Stimulated activated naive CD4-positive, alpha-beta T cell treated with Interleukin-2 at 50 U/mL for 16 hours (primary cell): ENCODE measurements around the gene ZNF138.
"Not testable (repeated sequence)": the region's sequence is repeated elsewhere in the genome, so short reads cannot be mapped to it uniquely, and the experiment has no call there.

Experiments
- DNase-seq: peaks from one replicate; lab custom pipeline; 2025; lab: John Stamatoyannopoulos, UW

Gene ZNF138

DNA sequence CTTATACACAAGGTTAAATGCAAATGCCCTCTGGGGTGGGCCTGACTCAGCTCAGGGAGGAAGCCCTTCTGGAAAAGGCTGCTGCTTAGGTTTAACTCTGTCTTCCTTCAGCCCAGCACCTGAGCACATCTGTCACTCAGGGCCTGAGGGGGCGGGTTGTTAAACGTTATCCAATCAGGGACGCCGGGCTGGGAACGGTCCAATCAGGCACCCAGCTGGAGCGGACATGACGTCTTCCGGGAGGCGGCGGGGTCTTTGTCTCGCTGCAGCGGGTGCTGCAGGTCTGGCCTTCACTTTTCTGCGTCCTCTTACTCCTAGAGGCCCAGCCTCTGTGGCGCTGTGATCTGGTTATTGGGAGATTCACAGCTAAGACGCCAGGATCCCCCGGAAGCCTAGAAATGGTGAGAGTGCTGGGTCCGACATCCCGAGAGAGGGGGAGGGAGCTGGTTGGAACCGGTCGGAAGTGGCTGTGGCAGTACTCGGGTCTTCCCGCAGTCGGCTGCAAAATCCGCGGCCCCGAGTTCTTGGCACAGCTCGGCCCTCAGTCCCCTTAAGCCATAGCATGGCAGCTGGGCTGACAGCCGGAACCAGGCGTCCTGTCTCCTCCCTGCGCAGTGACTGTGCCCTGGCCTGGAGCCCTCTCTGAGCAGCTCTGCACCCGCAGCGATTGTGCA is at the start of gene ZNF138:
Gene ZNF138 (plus strand): TSS at position 258 of the 674 bp plus-strand sequence. CDS start 141 bp downstream, at position 399.
- DNase-seq: peak; percentile 93

DNA sequence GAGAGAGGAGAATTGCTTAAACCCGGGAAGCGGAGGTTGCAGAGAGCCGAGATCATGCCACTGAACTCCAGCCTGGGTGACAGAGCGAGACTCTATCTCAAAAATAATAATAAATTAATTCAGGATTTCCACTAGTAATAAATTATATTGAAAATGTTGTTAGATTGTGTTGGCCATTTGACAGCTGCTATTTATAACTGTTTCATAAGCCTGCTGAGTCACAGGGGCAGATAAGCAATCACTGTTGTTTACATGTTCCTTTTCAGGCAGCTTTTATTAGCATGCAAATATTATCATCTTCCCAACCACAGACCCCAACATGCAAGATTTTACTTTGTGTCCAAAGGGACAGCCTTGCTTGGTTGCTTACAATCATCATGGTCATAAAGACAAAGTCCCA is 49.5 kb upstream of the ZNF138 start:
- DNase-seq: no peak

DNA sequence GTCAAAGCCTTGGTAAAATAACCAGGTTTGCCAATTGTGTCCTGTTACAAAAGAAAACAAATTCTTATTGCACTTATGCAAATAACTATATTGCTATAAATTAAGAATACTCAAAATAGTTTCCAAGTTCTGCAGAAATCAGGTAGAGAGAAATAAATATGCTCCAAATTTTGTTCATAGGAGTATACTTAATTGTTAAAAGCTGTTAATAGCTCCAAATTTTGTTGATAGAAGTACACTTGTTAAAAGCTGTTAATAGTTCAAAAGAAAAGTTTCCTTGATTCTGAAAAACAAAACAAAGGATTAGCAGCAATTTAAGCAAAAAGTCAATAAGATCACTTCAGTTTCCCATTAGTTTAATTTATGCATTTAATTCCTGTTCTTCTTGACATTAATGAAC is 46.4 kb upstream of the ZNF138 start:
- DNase-seq: no peak

DNA sequence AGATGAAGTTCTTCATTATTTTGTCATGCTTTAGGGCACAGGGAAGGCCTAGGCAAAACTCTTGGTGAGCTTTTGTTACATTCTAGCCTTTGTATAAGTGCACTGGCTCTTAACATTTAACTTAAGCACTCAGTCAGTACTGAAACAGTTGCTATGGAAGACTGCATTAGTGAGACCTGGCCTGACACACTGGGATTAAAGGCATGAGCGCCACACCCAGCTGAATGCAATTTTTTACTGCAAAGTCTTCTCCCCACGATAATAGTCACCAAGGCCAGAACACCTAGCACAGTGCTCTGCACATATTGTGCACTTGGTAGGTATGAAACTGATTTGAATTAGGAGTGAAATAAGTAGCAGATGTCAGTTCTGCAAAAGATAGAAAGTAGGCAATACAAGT is 41.2 kb upstream of the ZNF138 start:
- no peak for DNase-seq

DNA sequence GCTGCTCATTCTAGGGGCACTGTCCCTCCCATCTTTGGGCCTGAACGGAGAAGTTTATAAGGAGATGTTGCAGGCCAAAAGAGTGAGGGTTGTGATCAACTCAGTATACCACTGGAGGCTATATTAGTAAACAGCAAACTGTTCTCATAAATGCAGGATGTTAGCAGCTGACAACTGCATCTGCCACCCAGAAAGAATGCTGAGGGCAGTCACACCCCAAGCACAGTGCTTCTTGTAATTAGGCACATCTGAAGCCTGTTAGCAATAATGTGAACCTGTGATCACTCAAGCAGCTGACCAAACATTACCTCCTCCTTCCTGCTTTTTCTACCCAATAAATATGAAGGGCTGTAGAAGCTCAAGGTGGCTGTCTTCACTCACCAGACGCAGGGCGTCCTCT is 38.4 kb upstream of the ZNF138 start:
- DNase-seq: no peak

DNA sequence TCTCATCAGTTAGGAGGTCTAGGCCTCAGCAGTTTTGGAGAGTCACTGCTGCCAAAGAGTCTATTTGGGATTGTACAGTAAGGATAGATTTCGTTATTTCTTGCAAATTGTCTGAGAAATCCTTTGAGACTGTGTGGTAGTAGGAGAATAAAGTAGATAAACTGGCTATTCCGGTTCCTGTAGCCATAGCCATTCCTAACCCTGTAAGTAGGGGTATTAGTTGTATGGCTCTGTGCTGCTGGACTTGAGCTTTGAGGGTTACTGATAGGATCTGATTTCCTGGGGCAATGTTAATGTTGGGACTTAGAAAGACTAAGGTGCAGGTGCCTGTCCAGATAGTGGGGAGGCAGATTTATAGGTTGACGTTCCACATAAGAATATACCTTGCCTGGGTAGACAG is 36.1 kb upstream of the ZNF138 start:
- no peak for DNase-seq

DNA sequence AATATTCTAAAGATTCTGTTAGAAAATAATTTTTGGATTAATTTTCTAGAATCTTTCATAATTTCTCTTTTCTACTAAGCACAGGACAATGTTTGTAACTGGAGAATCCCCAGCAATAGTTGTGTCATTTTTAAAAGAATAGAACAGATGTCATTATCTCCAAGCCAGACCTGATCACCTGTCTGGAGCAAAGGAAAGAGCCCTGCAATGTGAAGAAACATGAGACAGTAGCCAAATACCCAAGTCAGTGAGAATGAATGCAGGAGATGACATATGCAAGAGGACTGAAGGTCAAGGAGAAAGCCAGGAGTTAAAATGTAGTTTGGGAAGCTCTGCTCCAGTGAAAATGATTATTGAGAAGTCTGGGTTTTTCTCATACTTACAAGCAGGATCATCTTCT is 25.4 kb upstream of the ZNF138 start:
- no peak for DNase-seq

DNA sequence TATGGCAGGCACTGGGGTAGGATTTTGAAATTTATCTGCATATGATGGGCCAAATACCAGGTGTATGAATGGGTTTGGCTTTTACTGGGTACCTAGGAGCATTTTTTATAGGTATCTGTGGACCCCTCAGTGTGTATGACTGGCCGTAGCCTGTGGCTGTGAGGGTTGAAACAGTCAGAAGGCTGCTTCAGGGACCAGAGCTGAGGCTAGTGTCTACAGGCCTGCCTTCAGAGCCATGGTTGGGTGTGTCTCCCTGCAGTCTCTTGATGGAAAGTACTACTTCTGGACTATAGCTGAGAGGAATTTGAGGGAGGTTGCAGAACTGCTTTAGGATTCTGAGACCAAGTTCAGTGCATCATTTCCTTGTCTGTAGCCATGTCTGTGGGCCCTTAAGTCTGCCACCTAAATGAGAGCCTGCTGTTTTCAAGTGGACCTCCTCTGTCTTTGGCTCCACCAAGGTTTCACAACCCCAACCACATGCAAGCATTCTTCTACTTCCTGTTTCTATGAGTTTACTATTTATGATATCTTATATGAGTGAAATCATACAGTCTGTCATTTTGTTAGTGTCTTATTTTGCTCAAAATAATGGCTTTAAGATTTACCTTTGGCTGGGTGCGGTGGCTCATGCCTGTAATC is 19.9 kb upstream of the ZNF138 start:
- no peak for DNase-seq

DNA sequence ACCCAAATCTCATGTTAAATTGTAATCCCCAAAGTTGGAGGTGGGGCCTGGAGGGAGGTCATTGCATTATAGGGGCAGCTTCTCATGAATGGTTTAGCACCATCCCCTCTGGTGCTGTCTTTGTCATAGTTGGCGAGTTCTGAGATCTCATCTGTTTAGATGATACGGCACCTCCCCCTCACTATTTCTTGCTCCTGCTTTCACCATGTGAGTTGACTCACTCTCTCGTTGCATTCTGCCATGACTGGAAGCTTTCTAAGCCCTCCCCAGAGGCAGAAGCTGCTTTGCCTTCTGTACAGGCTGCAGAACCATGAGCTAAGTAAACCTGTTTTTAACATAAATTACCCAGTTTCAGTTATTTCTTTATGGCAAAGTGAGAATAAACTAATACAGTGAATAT is 18.9 kb upstream of the ZNF138 start:
- no peak for DNase-seq

DNA sequence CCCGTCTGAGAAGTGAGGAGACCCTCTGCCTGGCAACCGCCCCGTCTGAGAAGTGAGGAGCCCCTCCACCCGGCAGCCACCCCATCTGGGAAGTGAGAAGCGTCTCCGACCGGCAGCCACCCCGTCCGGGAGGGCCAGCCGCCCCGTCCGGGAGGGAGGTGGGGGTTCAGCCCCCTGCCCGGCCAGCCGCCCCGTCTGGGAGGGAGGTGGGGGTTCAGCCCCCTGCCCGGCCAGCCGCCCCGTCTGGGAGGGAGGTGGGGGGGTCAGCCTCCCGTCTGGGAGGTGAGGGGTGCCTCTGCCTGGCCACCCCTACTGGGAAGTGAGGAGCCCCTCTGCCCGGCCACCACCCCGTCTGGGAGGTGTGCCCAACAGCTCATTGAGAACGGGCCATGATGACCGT is 9.4 kb upstream of the ZNF138 start:
- DNase-seq: not testable (repeated sequence)

DNA sequence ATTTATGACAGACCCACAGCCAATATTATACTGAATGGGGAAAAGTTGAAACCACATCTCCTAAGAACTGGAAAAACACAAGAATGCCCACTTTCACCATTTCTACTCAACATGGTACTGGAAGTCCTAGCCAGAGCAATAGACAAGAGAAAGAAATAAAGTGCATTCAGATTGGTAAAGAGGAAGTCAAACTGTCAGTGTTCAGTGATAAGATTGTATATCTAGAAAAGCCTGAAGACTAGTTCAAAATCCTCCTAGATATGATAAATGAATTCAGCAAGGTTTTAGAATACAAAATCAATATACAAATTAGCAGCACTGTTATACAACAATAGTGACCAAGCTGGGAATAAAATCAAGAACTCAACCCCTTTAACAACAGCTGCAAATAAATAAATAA is 6.9 kb upstream of the ZNF138 start:
- no peak for DNase-seq

DNA sequence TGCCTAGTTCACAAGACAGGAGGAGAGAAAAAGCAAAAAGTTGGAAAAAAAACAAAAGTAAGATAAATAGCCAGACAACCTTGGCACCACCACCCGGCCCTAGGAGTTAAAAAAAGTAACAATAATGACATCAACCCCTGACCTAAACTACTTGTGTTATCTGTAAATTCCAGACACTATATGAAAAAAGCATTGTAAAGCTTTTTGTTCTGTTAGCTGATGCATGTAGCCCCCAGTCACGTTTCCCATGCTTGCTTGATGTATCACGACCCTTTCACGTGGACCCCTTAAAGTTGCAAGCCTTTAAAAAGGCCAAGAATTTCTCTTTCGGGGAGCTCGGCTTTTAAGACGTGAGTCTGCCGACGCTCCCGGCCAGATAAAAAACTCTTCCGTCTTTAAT is 5.0 kb upstream of the ZNF138 start:
- DNase-seq: not testable (repeated sequence)

DNA sequence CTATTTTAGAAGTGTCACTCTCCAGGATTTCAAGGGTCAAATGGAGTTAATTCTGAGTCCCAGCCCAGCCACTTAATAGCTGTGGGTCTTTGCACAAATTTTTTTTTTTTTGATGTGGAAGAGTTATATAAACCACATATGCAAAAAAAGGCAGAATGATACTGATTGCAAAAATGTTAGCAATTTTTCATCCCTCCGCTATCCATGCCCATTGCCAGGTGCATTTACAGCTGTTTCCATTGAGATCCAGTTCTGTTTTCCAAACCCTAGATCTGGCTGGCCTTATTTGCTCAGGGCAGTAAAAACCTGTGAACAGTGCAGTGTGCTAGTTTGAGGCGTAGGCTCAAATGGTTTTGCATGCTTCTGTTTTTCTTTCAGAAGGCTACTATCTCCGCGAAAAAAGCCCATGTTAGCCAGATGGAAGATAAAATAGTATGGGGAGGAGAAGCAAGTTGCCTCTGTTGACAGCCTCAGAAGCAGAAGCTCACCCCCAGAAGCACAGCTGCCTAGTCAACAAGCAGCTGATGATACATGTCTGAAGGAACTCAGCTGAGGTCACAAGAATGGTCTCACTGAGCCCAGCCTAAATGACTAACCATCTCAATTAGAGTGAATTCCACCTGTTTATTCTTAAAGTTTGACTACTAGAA is 997 bp upstream of the ZNF138 start:
- DNase-seq: no peak

DNA sequence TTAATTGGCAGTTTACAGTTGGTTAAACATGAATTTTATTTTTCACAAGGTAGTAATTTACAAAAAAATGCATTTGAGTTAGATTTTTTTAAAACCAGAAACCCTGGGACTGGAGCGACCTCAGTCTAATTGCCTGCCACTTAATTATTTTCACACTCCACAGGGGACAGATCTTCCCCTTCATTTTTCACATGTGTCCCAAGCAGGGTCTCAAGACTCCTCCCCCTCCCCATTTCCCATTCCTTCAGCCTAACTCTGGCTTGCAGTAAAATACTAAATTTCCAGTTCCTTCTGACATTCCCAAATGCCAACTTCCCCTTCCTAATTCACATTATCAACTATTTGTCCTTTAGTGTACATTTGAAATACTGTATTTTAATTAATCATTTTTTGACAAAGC is 948 bp downstream of the ZNF138 start:
- DNase-seq: no peak

DNA sequence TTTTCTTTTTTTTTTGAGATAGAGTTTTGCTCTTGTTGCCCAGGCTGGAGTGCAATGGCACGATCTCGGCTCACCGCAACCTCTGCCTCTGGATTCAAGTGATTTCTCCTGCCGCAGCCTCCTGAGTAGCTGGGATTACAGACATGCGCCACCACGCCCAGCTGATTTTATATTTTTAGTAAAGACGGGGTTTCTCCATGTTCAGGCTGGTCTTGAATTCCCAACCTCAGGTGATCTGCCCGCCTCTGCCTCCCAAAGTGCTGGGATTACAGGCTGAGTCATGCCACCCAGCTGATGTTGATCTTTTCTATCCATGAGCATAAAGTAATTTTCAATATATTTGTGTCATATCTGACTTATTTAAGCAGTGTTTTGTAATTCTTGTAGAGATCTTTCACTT is 4.9 kb downstream of the ZNF138 start:
- not testable (repeated sequence) for DNase-seq

DNA sequence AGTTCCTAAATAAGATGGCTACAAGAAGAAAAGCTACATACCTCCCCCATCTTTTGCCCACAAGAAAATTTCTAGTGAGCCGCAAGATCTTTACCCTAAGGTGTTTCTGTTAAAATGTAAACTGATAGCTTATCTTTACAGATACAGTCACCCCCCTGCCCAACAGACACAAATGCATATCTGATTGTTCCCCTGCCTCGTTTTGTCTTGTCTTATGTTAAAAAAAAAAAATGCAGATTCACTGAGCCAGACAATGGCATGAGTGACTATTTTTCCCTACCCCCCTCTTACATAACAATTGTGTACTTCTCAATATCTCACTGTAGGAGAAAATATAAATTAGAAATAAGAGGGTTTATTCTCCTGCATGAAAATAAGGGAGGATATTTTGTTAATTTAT is 8.5 kb downstream of the ZNF138 start:
- DNase-seq: no peak

DNA sequence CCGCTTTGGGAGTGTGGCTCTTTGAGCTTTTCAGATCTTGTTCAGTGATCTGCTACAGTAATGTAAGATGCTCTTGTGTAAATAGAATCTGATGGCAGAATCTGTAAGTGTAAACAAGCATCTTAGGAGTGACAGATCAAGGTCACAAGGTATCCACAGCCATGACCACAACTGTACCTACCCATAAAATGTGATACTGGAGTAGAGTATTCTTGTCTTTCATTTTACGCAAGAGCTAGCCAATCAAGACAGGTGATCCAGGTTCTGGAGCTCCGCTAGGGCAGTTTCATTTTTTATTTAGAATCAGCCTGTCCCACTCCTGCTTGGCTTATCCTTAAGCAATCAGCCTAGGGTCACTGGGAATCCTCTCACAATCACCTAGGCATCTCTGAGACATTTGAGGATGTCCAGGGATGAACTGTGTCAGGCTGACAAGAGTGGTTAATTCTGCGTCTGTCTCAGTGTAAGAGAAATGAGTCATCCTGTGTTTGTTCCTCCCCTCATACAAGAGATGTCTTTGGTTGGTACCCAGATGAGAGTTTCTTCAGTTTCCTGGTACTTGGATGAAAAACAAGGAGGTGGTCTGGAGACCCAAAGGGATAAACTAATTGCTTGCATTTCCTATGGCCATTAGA is 13.6 kb downstream of the ZNF138 start:
- DNase-seq: no peak

DNA sequence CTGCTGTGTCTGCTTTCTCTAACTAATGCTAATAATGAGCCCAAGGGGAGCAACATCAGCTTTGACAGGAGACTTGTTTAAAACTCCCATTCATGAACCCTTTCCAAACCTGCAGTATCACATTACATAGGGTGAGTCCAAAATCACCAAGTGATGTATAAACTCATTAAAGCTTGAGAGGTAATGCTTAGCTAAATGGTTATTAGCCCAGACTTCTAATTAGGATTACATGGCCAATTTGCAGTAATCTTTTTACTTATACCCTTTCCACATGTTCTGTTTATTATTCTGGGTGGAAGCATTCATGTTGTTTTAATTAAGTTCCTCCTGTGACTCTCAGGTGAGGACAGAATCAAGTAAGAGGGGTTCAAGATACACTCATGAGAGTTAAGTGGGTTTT is 17.5 kb downstream of the ZNF138 start:
- DNase-seq: no peak

DNA sequence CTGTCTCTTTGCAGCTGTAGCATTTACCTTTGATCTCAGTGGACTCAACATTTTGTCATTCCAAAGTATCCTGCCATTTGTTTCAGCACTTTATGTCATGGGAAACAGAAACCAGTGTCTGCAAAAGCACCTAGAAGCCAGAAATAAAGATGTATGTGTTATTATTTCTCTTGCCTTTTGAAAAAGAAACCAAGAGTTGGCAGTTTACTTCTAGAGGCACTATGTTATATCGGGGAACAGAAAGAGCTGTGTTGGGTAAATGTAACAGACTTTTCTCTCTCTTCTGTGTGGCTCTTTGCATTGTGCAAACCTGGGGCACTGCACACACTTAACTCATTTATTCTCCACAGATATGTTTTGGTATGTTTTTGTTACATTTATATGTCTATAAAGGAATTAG is 36.7 kb downstream of the ZNF138 start:
- no peak for DNase-seq

DNA sequence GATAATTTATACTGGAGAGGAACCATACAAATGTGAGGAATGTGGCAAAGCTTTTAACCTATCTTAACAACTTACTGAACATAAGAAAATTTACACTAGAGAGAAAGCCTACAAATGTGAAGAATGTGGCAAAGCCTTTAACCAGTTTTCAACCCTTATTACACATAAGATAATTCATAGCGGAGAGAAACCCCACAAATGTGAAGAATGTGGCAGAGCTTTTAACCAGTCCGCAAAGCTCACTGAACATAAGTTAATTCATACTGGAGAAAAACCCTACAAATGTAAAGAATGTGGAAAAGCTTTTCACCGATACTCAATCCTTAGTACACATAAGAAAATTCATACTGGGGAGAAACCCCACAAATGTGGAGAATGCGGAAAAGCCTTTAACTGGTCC is 37.9 kb downstream of the ZNF138 start:
- DNase-seq: no peak

DNA sequence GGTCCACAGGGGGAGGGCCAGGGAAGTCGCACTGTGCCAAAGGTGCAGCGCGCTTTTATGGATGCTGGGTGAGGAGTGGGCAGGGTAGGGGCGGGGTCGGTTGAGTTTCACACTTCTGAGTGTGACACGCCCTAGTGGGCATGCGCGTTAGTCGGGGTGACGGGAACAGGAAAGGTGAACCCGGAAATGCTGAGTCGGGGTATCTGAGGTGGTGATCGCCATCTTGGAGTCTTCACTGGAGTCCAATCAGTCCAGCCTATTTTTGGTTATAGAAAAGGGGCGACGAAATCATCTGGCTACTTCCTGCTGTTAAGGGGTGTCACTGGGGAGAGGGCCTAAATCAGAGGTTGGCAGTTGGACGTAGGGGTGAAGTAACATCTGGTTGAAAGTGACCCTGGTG is 40.8 kb downstream of the ZNF138 start:
- DNase-seq: no peak

DNA sequence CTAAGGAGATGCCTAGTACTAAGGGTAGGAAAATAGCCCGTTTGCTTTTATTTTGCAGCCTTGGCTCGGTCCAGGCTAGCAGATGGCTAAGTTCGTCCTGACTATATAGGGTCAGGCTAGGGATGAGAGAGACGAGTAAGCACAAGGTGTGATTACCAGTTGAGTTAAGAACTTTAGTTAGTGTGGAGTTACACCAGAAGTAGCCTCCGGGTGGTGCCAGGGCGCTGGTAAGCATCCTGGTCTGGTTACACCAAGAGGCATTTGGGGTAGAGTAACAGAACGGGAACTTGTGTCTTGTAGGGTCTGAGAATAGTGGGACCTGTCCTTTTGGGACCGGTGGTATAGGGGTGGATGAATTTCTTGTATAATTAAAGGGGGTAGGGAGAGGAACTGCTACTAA is 41.6 kb downstream of the ZNF138 start:
- not testable (repeated sequence) for DNase-seq

DNA sequence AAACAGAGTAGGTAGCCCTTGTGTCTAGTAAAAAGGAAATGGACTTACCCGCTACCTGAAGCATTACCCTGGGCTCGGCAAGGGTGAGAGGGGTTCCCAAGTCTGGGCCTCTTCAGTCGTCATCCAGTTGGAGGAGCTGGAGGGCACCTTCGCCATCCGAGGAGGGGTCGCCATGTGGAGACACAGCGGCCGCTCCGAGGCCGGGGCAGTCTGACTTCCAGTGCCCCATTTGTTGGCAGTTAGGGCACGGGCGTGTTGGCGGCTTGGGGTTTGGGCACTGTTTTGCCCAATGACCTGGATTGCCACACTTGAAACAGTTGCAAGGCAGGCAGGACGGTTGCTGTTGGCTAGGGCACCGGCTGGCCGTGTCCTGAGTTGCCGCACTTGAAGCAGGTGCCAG is 43.8 kb downstream of the ZNF138 start:
- DNase-seq: not testable (repeated sequence)
